Measurements from ENCODE around the gene CXorf49B. TPM values are rescaled to one million over a fixed set of nuclear protein-coding genes. Genes with fewer than 3 reads are reported as not detected.
"Not testable (repeated sequence)": the region's sequence is repeated elsewhere in the genome, so short reads cannot be mapped to it uniquely, and the experiment has no call there.

CXorf49B gene
- not detected for polyA plus RNA-seq (2013, experiment 1 of 2)
- polyA plus RNA-seq (2013, experiment 2 of 2): not detected

- not testable (repeated sequence) for H3K4me1 ChIP-seq (ENCODE audit: control insufficient read depth, insufficient read depth, low read length, poor library complexity, severe bottlenecking); H3K9me3 ChIP-seq (ENCODE audit: control insufficient read depth, low read length); H3K36me3 ChIP-seq (ENCODE audit: control insufficient read depth, insufficient read depth, low read length); H3K27ac ChIP-seq (ENCODE audit: low read depth, low read length, severe bottlenecking); H3K4me3 ChIP-seq (ENCODE audit: extremely low read depth, insufficient read depth, low read length, poor library complexity, severe bottlenecking)
- WGBS, 2 experiments (ENCODE audit: insufficient coverage in 2 of 2): no CpG with 5 or more reads among the region's 34 CpGs
Observed at GRCh38 chrX:71763049-71763448, at the start of gene CXorf49B. TSS of gene CXorf49B (plus strand) at chrX:71763349. CDS start at chrX:71763424, 75 bp downstream.

- H3K4me3 ChIP-seq (ENCODE audit: extremely low read depth, insufficient read depth, low read length, poor library complexity, severe bottlenecking); H3K36me3 ChIP-seq (ENCODE audit: control insufficient read depth, insufficient read depth, low read length); H3K9me3 ChIP-seq (ENCODE audit: control insufficient read depth, low read length); H3K27ac ChIP-seq (ENCODE audit: low read depth, low read length, severe bottlenecking); H3K4me1 ChIP-seq (ENCODE audit: control insufficient read depth, insufficient read depth, low read length, poor library complexity, severe bottlenecking): not testable (repeated sequence)
- WGBS, 2 experiments (ENCODE audit: insufficient coverage in 2 of 2): no CpG with 5 or more reads among the region's 14 CpGs
Observed at GRCh38 chrX:71714064-71714463, 49.1 kb upstream of the CXorf49B start.

- not testable (repeated sequence) for H3K4me1 ChIP-seq (ENCODE audit: control insufficient read depth, insufficient read depth, low read length, poor library complexity, severe bottlenecking); H3K4me3 ChIP-seq (ENCODE audit: extremely low read depth, insufficient read depth, low read length, poor library complexity, severe bottlenecking)
- no CpG with 5 or more reads among the region's 8 CpGs for WGBS, 2 experiments (ENCODE audit: insufficient coverage in 2 of 2)
Observed at GRCh38 chrX:71715551-71715950, 47.6 kb upstream of the CXorf49B start.

GRCh38 chrX:71716323-71716722, 46.8 kb upstream of the CXorf49B start:
- WGBS, 2 experiments (ENCODE audit: insufficient coverage in 2 of 2): no CpG with 5 or more reads among the region's 12 CpGs
- H3K27ac ChIP-seq (ENCODE audit: low read depth, low read length, severe bottlenecking): not testable (repeated sequence)

More at GRCh38 chrX:71715551-71715950, 47.6 kb upstream of the CXorf49B start:
- not testable (repeated sequence) for H3K27ac ChIP-seq (ENCODE audit: low read depth, low read length, severe bottlenecking); H3K9me3 ChIP-seq (ENCODE audit: control insufficient read depth, low read length); H3K36me3 ChIP-seq (ENCODE audit: control insufficient read depth, insufficient read depth, low read length)

GRCh38 chrX:71718185-71718584, 45.0 kb upstream of the CXorf49B start, which contains the start of gene CXorf49:
TSS of gene CXorf49 (minus strand) at chrX:71718285. CDS start at chrX:71718151, 134 bp downstream.
- WGBS, 2 experiments (ENCODE audit: insufficient coverage in 2 of 2): no CpG with 5 or more reads among the region's 30 CpGs
- not testable (repeated sequence) for H3K4me1 ChIP-seq (ENCODE audit: control insufficient read depth, insufficient read depth, low read length, poor library complexity, severe bottlenecking); H3K9me3 ChIP-seq (ENCODE audit: control insufficient read depth, low read length); H3K36me3 ChIP-seq (ENCODE audit: control insufficient read depth, insufficient read depth, low read length); H3K4me3 ChIP-seq (ENCODE audit: extremely low read depth, insufficient read depth, low read length, poor library complexity, severe bottlenecking); H3K27ac ChIP-seq (ENCODE audit: low read depth, low read length, severe bottlenecking)

More at GRCh38 chrX:71716323-71716722, 46.8 kb upstream of the CXorf49B start:
- H3K4me1 ChIP-seq (ENCODE audit: control insufficient read depth, insufficient read depth, low read length, poor library complexity, severe bottlenecking); H3K36me3 ChIP-seq (ENCODE audit: control insufficient read depth, insufficient read depth, low read length); H3K4me3 ChIP-seq (ENCODE audit: extremely low read depth, insufficient read depth, low read length, poor library complexity, severe bottlenecking); H3K9me3 ChIP-seq (ENCODE audit: control insufficient read depth, low read length): not testable (repeated sequence)

GRCh38 chrX:71719195-71719594, 44.0 kb upstream of the CXorf49B start:
- not testable (repeated sequence) for H3K36me3 ChIP-seq (ENCODE audit: control insufficient read depth, insufficient read depth, low read length); H3K9me3 ChIP-seq (ENCODE audit: control insufficient read depth, low read length); H3K4me3 ChIP-seq (ENCODE audit: extremely low read depth, insufficient read depth, low read length, poor library complexity, severe bottlenecking); H3K27ac ChIP-seq (ENCODE audit: low read depth, low read length, severe bottlenecking); H3K4me1 ChIP-seq (ENCODE audit: control insufficient read depth, insufficient read depth, low read length, poor library complexity, severe bottlenecking)
- WGBS, 2 experiments (ENCODE audit: insufficient coverage in 2 of 2): no CpG with 5 or more reads among the region's 30 CpGs

- not testable (repeated sequence) for H3K27ac ChIP-seq (ENCODE audit: low read depth, low read length, severe bottlenecking); H3K4me3 ChIP-seq (ENCODE audit: extremely low read depth, insufficient read depth, low read length, poor library complexity, severe bottlenecking); H3K9me3 ChIP-seq (ENCODE audit: control insufficient read depth, low read length); H3K36me3 ChIP-seq (ENCODE audit: control insufficient read depth, insufficient read depth, low read length); H3K4me1 ChIP-seq (ENCODE audit: control insufficient read depth, insufficient read depth, low read length, poor library complexity, severe bottlenecking)
- WGBS, 2 experiments (ENCODE audit: insufficient coverage in 2 of 2): no CpG with 5 or more reads among the region's 20 CpGs
Observed at GRCh38 chrX:71720289-71720886, 42.8 kb upstream of the CXorf49B start.

GRCh38 chrX:71760688-71761281, 2.4 kb upstream of the CXorf49B start:
- H3K9me3 ChIP-seq (ENCODE audit: control insufficient read depth, low read length); H3K27ac ChIP-seq (ENCODE audit: low read depth, low read length, severe bottlenecking); H3K36me3 ChIP-seq (ENCODE audit: control insufficient read depth, insufficient read depth, low read length); H3K4me3 ChIP-seq (ENCODE audit: extremely low read depth, insufficient read depth, low read length, poor library complexity, severe bottlenecking); H3K4me1 ChIP-seq (ENCODE audit: control insufficient read depth, insufficient read depth, low read length, poor library complexity, severe bottlenecking): not testable (repeated sequence)
- no CpG with 5 or more reads among the region's 20 CpGs for WGBS, 2 experiments (ENCODE audit: insufficient coverage in 2 of 2)

- no CpG with 5 or more reads among the region's 11 CpGs for WGBS, 2 experiments (ENCODE audit: insufficient coverage in 2 of 2)
- H3K4me3 ChIP-seq (ENCODE audit: extremely low read depth, insufficient read depth, low read length, poor library complexity, severe bottlenecking); H3K9me3 ChIP-seq (ENCODE audit: control insufficient read depth, low read length); H3K36me3 ChIP-seq (ENCODE audit: control insufficient read depth, insufficient read depth, low read length); H3K27ac ChIP-seq (ENCODE audit: low read depth, low read length, severe bottlenecking); H3K4me1 ChIP-seq (ENCODE audit: control insufficient read depth, insufficient read depth, low read length, poor library complexity, severe bottlenecking): not testable (repeated sequence)
Observed at GRCh38 chrX:71764832-71765231, 1.7 kb downstream of the CXorf49B start.

- not testable (repeated sequence) for H3K9me3 ChIP-seq (ENCODE audit: control insufficient read depth, low read length); H3K36me3 ChIP-seq (ENCODE audit: control insufficient read depth, insufficient read depth, low read length); H3K4me3 ChIP-seq (ENCODE audit: extremely low read depth, insufficient read depth, low read length, poor library complexity, severe bottlenecking); H3K27ac ChIP-seq (ENCODE audit: low read depth, low read length, severe bottlenecking); H3K4me1 ChIP-seq (ENCODE audit: control insufficient read depth, insufficient read depth, low read length, poor library complexity, severe bottlenecking)
- no CpG with 5 or more reads among the region's 8 CpGs for WGBS, 2 experiments (ENCODE audit: insufficient coverage in 2 of 2)
Observed at GRCh38 chrX:71765613-71766012, 2.5 kb downstream of the CXorf49B start.

GRCh38 chrX:71767134-71767533, 4.0 kb downstream of the CXorf49B start:
- not testable (repeated sequence) for H3K27ac ChIP-seq (ENCODE audit: low read depth, low read length, severe bottlenecking)
- no CpG with 5 or more reads among the region's 14 CpGs for WGBS, 2 experiments (ENCODE audit: insufficient coverage in 2 of 2)

More at GRCh38 chrX:71767134-71767533, 4.0 kb downstream of the CXorf49B start:
- H3K4me3 ChIP-seq (ENCODE audit: extremely low read depth, insufficient read depth, low read length, poor library complexity, severe bottlenecking); H3K36me3 ChIP-seq (ENCODE audit: control insufficient read depth, insufficient read depth, low read length); H3K9me3 ChIP-seq (ENCODE audit: control insufficient read depth, low read length); H3K4me1 ChIP-seq (ENCODE audit: control insufficient read depth, insufficient read depth, low read length, poor library complexity, severe bottlenecking): not testable (repeated sequence)

Data from mesodermal cell (in vitro differentiated cells).